Astrocyte (in vitro differentiated cells and primary cell): Measurements from ENCODE around the gene LRMDA.

Experiments
- EZH2 ChIP-seq: IDR thresholded peaks from 2 replicates; pipeline ENCODE4 v1.6.1; 2012; ENCODE audit warnings: mild to moderate bottlenecking, low read length, inconsistent platforms; ENCODE audit not compliant: insufficient read depth
- TF ChIP-seq, protein P1 (sequence below): IDR thresholded peaks from 2 replicates; pipeline ENCODE4 v1.5.1; 2011; ENCODE audit warnings: low read depth, mild to moderate bottlenecking, inconsistent platforms, low read length, moderate library complexity; ENCODE audit not compliant: insufficient read depth

DNA sequence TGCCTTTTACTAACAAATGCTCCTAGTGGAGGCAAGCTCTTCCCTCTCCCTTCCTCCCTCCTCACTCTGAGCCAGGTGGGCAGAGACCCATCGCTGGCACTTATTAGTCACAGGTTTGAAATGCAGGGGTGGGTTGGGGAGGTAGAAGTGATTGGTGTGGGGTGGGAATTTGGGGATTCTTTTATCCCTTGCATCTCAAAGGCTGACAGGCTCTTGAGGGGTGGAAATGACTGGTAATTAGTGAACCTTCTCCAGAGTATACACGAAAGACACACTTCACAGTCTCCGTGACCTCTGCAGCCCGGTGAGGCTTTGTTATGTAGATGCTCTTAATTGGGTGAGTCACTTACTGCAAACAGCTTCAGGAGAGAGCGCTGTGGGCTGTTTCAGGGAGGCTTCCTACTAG, 13.9 kb upstream of the LRMDA start:
- TF ChIP-seq, protein P1, sequence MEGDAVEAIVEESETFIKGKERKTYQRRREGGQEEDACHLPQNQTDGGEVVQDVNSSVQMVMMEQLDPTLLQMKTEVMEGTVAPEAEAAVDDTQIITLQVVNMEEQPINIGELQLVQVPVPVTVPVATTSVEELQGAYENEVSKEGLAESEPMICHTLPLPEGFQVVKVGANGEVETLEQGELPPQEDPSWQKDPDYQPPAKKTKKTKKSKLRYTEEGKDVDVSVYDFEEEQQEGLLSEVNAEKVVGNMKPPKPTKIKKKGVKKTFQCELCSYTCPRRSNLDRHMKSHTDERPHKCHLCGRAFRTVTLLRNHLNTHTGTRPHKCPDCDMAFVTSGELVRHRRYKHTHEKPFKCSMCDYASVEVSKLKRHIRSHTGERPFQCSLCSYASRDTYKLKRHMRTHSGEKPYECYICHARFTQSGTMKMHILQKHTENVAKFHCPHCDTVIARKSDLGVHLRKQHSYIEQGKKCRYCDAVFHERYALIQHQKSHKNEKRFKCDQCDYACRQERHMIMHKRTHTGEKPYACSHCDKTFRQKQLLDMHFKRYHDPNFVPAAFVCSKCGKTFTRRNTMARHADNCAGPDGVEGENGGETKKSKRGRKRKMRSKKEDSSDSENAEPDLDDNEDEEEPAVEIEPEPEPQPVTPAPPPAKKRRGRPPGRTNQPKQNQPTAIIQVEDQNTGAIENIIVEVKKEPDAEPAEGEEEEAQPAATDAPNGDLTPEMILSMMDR, result no peak
- TF ChIP-seq EZH2, result no peak
